Prostate gland (tissue), 2 donors: ENCODE measurements around the gene GUCY1A1. TPM values are rescaled to one million over a fixed set of nuclear protein-coding genes. Genes with fewer than 3 reads are reported as not detected.

Experiments
- DNase-seq: peaks from one replicate; pipeline ENCODE4 v3.0.0-alpha.2; 2019; ENCODE audit warnings: low spot score
- H3K27ac ChIP-seq, 2 donors: fragments of 200-600 bp; sonication (generic); 2 replicates each; pipeline ENCODE4 v1.5.1; 2017 to 2019
- H3K27me3 ChIP-seq: fragments of 200-600 bp; sonication (generic); replicated peaks from 2 replicates; pipeline ENCODE4 v1.5.1; 2019; ENCODE audit not compliant: insufficient read depth
- H3K36me3 ChIP-seq, 2 donors: fragments of 200-600 bp; sonication (generic); 1 replicate in 1 of 2; 2 replicates in 1 of 2; pipeline versions ENCODE4 v1.5.1 to v1.8.1; 2017 to 2019
- H3K4me1 ChIP-seq: fragments of 200-600 bp; sonication (generic); replicated peaks from 2 replicates; pipeline ENCODE4 v1.5.1; 2019
- H3K4me3 ChIP-seq, 2 donors: fragments of 200-600 bp; sonication (generic); 2 replicates each; pipeline ENCODE4 v1.5.1; 2017 to 2019
- H3K9me3 ChIP-seq: fragments of 200-600 bp; sonication (generic); 2 replicates; pipeline ENCODE4 v1.5.1; 2017
- POLR2A ChIP-seq: fragments of 450-650 bp; IDR thresholded peaks from one replicate; pipeline ENCODE4 v1.6.1; 2016; ENCODE audit warnings: antibody characterized with exemption, mild to moderate bottlenecking
- POLR2AphosphoS5 ChIP-seq: sonication (generic); formaldehyde crosslinking; IDR thresholded peaks from one replicate; pipeline ENCODE4 v1.6.1; 2017; ENCODE audit warnings: antibody characterized with exemption
- WGBS: methylation state at CpG from one replicate; pipeline ENCODE4 v1.1.5; 2018; 5-methylcytosine and 5-hydroxymethylcytosine counted together
- intact Hi-C: fragments of 100-400 bp; cut with DNase I; formaldehyde crosslinking; loops from one replicate; pipeline ENCODE4 v1.14.2; 2022
- total RNA-seq, 2 donors: library from RNA; depleted of rRNA; stranded (reverse); fragments of >200 nt; gene quantifications; one replicate each; pipeline ENCODE4 v1.1.0, GENCODE V29; 2016
- TF ChIP-seq, protein P1 (sequence below), 4 experiments: fragments of 200-600 bp in 2 of 4; fragments of 450-650 bp in 2 of 4; sonication (generic) in 2 of 4; IDR thresholded peaks; 1 replicate in 3 of 4; 2 replicates in 1 of 4; pipeline ENCODE4 v1.5.1; 2016 to 2019; ENCODE audit warnings: antibody characterized with exemption in 4 of 4, mild to moderate bottlenecking in 2 of 4, moderate library complexity in 2 of 4

GUCY1A1 gene
- total RNA-seq, 2 donors from 2014 or later, result 49.8 to 103 TPM

DNA sequence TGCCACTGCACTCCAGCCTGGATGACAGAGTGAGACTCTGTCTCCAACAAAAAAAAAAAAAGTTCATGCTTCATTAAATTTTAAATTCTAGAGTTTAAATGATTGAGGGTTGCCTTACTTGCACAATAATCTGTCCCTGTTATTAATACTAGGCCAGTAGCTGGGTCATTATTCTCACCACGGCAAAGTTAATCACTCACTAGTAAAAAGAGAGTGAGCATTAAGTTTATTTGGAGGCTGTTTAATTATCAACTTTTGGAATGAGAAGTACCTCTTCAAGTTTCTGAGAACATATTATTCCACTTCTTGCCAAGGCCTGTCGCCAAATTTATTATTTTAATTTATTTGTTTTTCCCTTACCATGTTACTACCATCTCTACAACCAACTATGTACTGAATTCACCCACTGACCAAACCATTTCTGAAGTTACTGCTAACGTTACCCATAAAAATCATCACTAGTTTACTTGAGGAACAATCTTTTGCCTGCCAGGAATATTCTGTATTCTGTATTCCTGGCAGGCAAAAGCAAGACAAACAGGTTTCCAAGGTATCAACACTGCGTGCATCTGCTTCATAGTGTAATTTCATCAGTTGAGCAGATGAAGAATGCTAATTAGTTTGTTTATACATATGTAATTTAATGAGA is 26.5 kb downstream of the GUCY1A1 start:
- peak; percentile 76 for DNase-seq
- intact Hi-C loops, result loop anchor here (10.0 kb wide), 2 partner anchors 248 to 262 kb away; partner anchors contain the start of gene CTSO
- 9% methylated on average over 4 of the region's 4 CpGs for WGBS
- Histone ChIP-seq H3K36me3 (no peaks in the 10 kb centered on the region), H3K4me1 (peaks cover 16% of the 10 kb centered on the region), H3K4me3 (no peak overlapping the region), H3K9me3 (no peaks in the 10 kb centered on the region), H3K27ac (peak overlapping the region; percentile 24 to 65), H3K27me3 (no peaks in the 10 kb centered on the region)
- TF ChIP-seq, protein P1, sequence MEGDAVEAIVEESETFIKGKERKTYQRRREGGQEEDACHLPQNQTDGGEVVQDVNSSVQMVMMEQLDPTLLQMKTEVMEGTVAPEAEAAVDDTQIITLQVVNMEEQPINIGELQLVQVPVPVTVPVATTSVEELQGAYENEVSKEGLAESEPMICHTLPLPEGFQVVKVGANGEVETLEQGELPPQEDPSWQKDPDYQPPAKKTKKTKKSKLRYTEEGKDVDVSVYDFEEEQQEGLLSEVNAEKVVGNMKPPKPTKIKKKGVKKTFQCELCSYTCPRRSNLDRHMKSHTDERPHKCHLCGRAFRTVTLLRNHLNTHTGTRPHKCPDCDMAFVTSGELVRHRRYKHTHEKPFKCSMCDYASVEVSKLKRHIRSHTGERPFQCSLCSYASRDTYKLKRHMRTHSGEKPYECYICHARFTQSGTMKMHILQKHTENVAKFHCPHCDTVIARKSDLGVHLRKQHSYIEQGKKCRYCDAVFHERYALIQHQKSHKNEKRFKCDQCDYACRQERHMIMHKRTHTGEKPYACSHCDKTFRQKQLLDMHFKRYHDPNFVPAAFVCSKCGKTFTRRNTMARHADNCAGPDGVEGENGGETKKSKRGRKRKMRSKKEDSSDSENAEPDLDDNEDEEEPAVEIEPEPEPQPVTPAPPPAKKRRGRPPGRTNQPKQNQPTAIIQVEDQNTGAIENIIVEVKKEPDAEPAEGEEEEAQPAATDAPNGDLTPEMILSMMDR (IDR thresholded peaks at IDR 0.05), result no peak
- TF ChIP-seq POLR2AphosphoS5, result peak; percentile 92

DNA sequence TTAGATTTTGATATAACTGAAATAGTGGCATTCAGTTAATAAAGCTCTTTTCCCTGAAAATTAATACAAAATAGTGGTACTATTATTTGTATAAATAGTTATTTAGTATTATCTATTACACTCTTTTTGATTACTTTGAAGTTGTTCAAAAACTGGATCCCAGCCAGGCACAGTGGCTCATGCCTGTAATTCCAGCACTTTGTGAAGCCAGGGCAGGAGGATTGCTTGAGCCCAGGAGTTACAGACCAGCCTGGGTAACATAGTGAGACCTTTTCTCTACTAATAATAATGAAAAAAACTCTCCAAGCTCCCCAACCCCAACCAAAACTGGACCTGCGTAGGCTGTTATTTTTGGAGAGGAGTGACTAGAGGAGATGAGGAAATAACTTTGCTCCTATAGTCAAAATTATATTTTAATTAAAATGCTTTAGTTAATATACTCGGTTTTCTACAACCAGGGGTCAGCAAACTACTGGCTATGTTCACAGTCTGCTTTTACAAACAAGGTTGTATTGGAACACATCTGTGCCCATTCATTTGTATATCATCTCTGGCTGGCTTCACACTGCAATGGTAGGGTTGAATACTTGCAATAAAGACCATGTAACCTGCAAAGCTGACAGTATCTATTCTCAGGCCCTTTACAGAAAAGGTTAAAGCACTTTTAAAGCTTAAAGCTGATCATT is 27.6 kb downstream of the GUCY1A1 start:
- no peaks in the 10 kb centered on the region for H3K27me3 ChIP-seq

DNA sequence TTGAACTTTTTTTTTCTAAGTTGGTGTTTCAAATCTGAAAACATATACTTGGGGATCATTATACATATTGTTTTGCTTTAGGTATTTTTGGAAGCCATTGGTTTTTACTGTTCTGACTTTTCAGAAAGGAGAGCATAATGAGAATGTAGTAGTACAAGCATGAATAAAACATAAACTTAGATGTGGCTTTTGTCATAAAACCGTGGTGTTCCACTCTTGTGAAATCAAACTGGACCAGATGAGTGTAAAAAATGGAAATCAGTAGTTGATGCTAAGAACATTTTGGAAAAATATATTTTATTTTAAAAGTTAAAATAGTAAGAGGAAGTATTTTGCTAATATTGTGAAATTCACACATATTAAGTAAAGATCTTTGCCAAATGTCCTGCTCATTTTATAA is 29.6 kb downstream of the GUCY1A1 start:
- no peak for DNase-seq
- no peak overlapping the region for H3K4me3 ChIP-seq
- peaks cover 16% of the 10 kb centered on the region for H3K4me1 ChIP-seq
- no peak overlapping the region for H3K27ac ChIP-seq
- no peaks in the 10 kb centered on the region for H3K9me3 ChIP-seq
- H3K36me3 ChIP-seq, result no peaks in the 10 kb centered on the region
- TF ChIP-seq, protein P1 (IDR thresholded peaks at IDR 0.05), result no peak
- TF ChIP-seq POLR2AphosphoS5, result no peak
- no peak for TF ChIP-seq POLR2A
- 71% methylated on average over 1 of the region's 1 CpG for WGBS
- intact Hi-C loops, result loop anchor here (10.0 kb wide), 2 partner anchors 251 to 259 kb away; partner anchors contain the start of gene CTSO
- no peaks in the 10 kb centered on the region for H3K27me3 ChIP-seq

More for the DNA sequence above, 27.6 kb downstream of the GUCY1A1 start:
- no peak for DNase-seq
- WGBS, result 71% methylated on average over 2 of the region's 2 CpGs
- Histone ChIP-seq H3K4me3 (no peak overlapping the region), H3K9me3 (no peaks in the 10 kb centered on the region), H3K36me3 (no peaks in the 10 kb centered on the region), H3K4me1 (peaks cover 16% of the 10 kb centered on the region), H3K27ac (peak overlapping the region; percentile 44 to 65)
- intact Hi-C loops, result loop anchor here (10.0 kb wide), 2 partner anchors 249 to 261 kb away; partner anchors contain the start of gene CTSO
- TF ChIP-seq POLR2AphosphoS5 (no peak), POLR2A (no peak)
- TF ChIP-seq, protein P1 (IDR thresholded peaks at IDR 0.05), result no peak

DNA sequence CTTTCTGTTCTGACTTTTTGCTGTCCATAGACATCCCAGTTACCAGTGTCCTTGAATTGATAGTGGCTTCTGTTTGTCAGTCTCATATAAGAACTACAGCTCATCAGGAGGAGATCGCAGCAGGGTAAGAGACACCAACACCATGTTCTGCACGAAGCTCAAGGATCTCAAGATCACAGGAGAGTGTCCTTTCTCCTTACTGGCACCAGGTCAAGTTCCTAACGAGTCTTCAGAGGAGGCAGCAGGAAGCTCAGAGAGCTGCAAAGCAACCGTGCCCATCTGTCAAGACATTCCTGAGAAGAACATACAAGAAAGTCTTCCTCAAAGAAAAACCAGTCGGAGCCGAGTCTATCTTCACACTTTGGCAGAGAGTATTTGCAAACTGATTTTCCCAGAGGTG is 30.1 kb downstream of the GUCY1A1 start:
- WGBS, result 41% methylated on average over 6 of the region's 6 CpGs
- H3K36me3 ChIP-seq, result no peaks in the 10 kb centered on the region
- DNase-seq, result no peak
- TF ChIP-seq POLR2A (no peak), POLR2AphosphoS5 (no peak)
- TF ChIP-seq, protein P1 (IDR thresholded peaks at IDR 0.05), result no peak
- intact Hi-C loops, result loop anchor here (10.0 kb wide), 2 partner anchors 252 to 258 kb away; partner anchors contain the start of gene CTSO
- peaks cover 16% of the 10 kb centered on the region for H3K4me1 ChIP-seq
- no peak overlapping the region for H3K27ac ChIP-seq
- no peak overlapping the region for H3K4me3 ChIP-seq
- no peaks in the 10 kb centered on the region for H3K9me3 ChIP-seq
- no peaks in the 10 kb centered on the region for H3K27me3 ChIP-seq
